SK-N-SH (cell line): Measurements from ENCODE around the gene ELMOD1. TPM values are rescaled to one million over a fixed set of nuclear protein-coding genes. Genes with fewer than 3 reads are reported as not detected.

Experiments
- CTCF ChIA-PET: fragments of 300-600, 350-600 bp; formaldehyde crosslinking; extraction: SDS; loops from one replicate; lab custom pipeline; 2021; lab: Yijun Ruan, JAX
- POLR2A ChIA-PET: fragments of 350-600 bp; sonication (Branson Sonifier 250); formaldehyde crosslinking; extraction: SDS; loops from one replicate; lab custom pipeline; 2020; ENCODE audit warnings: antibody characterized with exemption, inconsistent platforms; lab: Yijun Ruan, JAX
- DNase-seq: peaks from one replicate; pipeline ENCODE4 v3.0.0; 2012
- H2AFZ ChIP-seq: fragments of 200-600 bp; sonication (generic); 2 replicates; pipeline ENCODE4 v1.8.1; 2016; ENCODE audit warnings: antibody characterized with exemption, mild to moderate bottlenecking, low read depth
- H3F3A ChIP-seq: fragments of 200-600 bp; sonication (generic); replicated peaks from 2 replicates; pipeline ENCODE3; 2016; ENCODE audit warnings: antibody characterized with exemption, mild to moderate bottlenecking; ENCODE audit not compliant: insufficient read depth
- H3K27ac ChIP-seq, 2 experiments: fragments of 200-500 bp in 1 of 2; fragments of 200-600 bp in 1 of 2; sonication (Bioruptor generic) in 1 of 2; sonication (generic), shearing (Covaris generic) in 1 of 2; 2 replicates each; pipeline versions ENCODE4 v1.5.1 to v1.6.1; 2014 to 2016; ENCODE audit warnings: low read depth in 2 of 2, inconsistent platforms in 1 of 2, low read length in 1 of 2, mild to moderate bottlenecking in 1 of 2, mixed read lengths in 1 of 2
- H3K27me3 ChIP-seq: fragments of 200-600 bp; sonication (generic), shearing (Covaris generic); 2 replicates; pipeline ENCODE4 v1.6.1; 2016; ENCODE audit warnings: mixed run types; ENCODE audit not compliant: insufficient read depth
- H3K36me3 ChIP-seq, 2 experiments: fragments of 200-500 bp in 1 of 2; fragments of 200-600 bp in 1 of 2; sonication (Bioruptor generic) in 1 of 2; sonication (generic) in 1 of 2; replicated peaks in 1 of 2; 2 replicates each; pipeline versions ENCODE3 to v1.5.1; 2014 to 2016; ENCODE audit warnings: low read length in 1 of 2, mild to moderate bottlenecking in 1 of 2; ENCODE audit not compliant: insufficient read depth in 2 of 2, control insufficient read depth in 1 of 2
- H3K4me1 ChIP-seq, 2 experiments: fragments of 200-500 bp in 1 of 2; fragments of 200-600 bp in 1 of 2; sonication (Bioruptor generic) in 1 of 2; sonication (generic), shearing (Covaris generic) in 1 of 2; 2 replicates each; pipeline versions ENCODE4 v1.5.1 to v1.6.1; 2014 to 2016; ENCODE audit warnings: low read depth in 1 of 2, low read length in 1 of 2, mixed run types in 1 of 2; ENCODE audit not compliant: insufficient read depth in 2 of 2, control insufficient read depth in 1 of 2
- H3K4me2 ChIP-seq: fragments of 200-600 bp; sonication (generic), shearing (Covaris generic); 2 replicates; pipeline ENCODE4 v1.6.1; 2017; ENCODE audit warnings: mixed run types
- H3K4me3 ChIP-seq, 2 experiments: fragments of 200-500 bp in 1 of 2; fragments of 200-600 bp in 1 of 2; sonication (Bioruptor generic) in 1 of 2; sonication (generic), shearing (Covaris generic) in 1 of 2; 2 replicates each; pipeline versions ENCODE4 v1.5.1 to v1.8.1; 2014 to 2016; ENCODE audit warnings: low read depth in 2 of 2, inconsistent platforms in 1 of 2, low read length in 1 of 2, mild to moderate bottlenecking in 1 of 2, mixed read lengths in 1 of 2, moderate library complexity in 1 of 2
- H3K79me2 ChIP-seq: fragments of 200-600 bp; sonication (generic); 2 replicates; pipeline ENCODE4 v1.8.1; 2017; ENCODE audit warnings: mild to moderate bottlenecking; ENCODE audit not compliant: insufficient read depth
- H3K9ac ChIP-seq: fragments of 200-600 bp; sonication (generic); 2 replicates; pipeline ENCODE4 v1.6.1; 2017; ENCODE audit warnings: mixed run types
- H3K9me2 ChIP-seq: fragments of 200-600 bp; sonication (generic); 2 replicates; pipeline ENCODE4 v1.6.1; 2017; ENCODE audit warnings: mixed run types
- H3K9me3 ChIP-seq: fragments of 200-600 bp; sonication (generic); 2 replicates; pipeline ENCODE4 v1.6.1; 2017; ENCODE audit warnings: mixed run types, mild to moderate bottlenecking, moderate library complexity
- H4K20me1 ChIP-seq: fragments of 200-600 bp; sonication (generic); 2 replicates; pipeline ENCODE4 v1.6.1; 2017; ENCODE audit warnings: mild to moderate bottlenecking, mixed run types; ENCODE audit not compliant: insufficient read depth
- CHD2 ChIP-seq: fragments of 150-350 bp; IDR thresholded peaks from 2 replicates; pipeline ENCODE4 v1.6.1; 2018; ENCODE audit warnings: low read length; ENCODE audit not compliant: partially characterized antibody
- EP300 ChIP-seq, 2 experiments: IDR thresholded peaks; 2 replicates each; pipeline versions ENCODE4 v1.4.0 to v1.6.1; 2012; ENCODE audit warnings: borderline replicate concordance in 1 of 2, low read depth in 1 of 2, low read length in 1 of 2
- EZH2phosphoT487 ChIP-seq: fragments of 200-600 bp; sonication (generic); IDR thresholded peaks from 2 replicates; pipeline ENCODE4 v1.6.1; 2017; ENCODE audit warnings: low read depth, mixed run types, mild to moderate bottlenecking, antibody characterized with exemption, moderate library complexity, borderline replicate concordance
- MEF2A ChIP-seq: IDR thresholded peaks from 2 replicates; pipeline ENCODE4 v1.4.0; 2012; ENCODE audit warnings: low read depth, borderline replicate concordance
- MXI1 ChIP-seq: IDR thresholded peaks from 2 replicates; pipeline ENCODE4 v1.6.1; 2012; ENCODE audit warnings: mild to moderate bottlenecking, low read depth, low read length, improper control_type of control experiment
- NFIC ChIP-seq: IDR thresholded peaks from 2 replicates; pipeline ENCODE4 v1.4.0; 2012; ENCODE audit warnings: borderline replicate concordance
- POLR2AphosphoS5 ChIP-seq: IDR thresholded peaks from 2 replicates; pipeline ENCODE4 v1.6.1; 2012; ENCODE audit warnings: low read depth, low read length
- RAD21 ChIP-seq: IDR thresholded peaks from 2 replicates; pipeline ENCODE4 v1.6.1; 2012; ENCODE audit warnings: mild to moderate bottlenecking, low read length
- RFX5 ChIP-seq: IDR thresholded peaks from 2 replicates; pipeline ENCODE4 v1.6.1; 2012; ENCODE audit warnings: mild to moderate bottlenecking, improper control_type of control experiment, low read length
- RXRA ChIP-seq: IDR thresholded peaks from 2 replicates; pipeline ENCODE4 v1.4.0; 2012; ENCODE audit warnings: low read depth, mild to moderate bottlenecking, borderline replicate concordance
- WGBS: methylation state at CpG from one replicate; pipeline ENCODE4 v1.1.6; 2017; ENCODE audit warnings: low lambda C conversion rate; 5-methylcytosine and 5-hydroxymethylcytosine counted together
- polyA plus RNA-seq, 3 experiments: library from polyadenylated mRNA; depleted of rRNA; stranded (reverse); fragments of >200 nt; gene quantifications; 2 replicates each; pipeline ENCODE4 v1.2.3, GENCODE V29; 2012
- TF ChIP-seq, protein P1 (sequence below): IDR thresholded peaks from 2 replicates; pipeline ENCODE4 v1.4.0; 2012; ENCODE audit warnings: low read depth, borderline replicate concordance
- TF ChIP-seq, protein P2 (sequence below): IDR thresholded peaks from 2 replicates; pipeline ENCODE4 v1.6.1; 2012; ENCODE audit warnings: mild to moderate bottlenecking, low read depth, low read length, moderate library complexity
- TF ChIP-seq, protein P3 (sequence below): IDR thresholded peaks from 2 replicates; pipeline ENCODE4; 2012

The ELMOD1 gene
- polyA plus RNA-seq, 1 of the 3 experiments (the other 2 are of a cell fraction): not detected

DNA sequence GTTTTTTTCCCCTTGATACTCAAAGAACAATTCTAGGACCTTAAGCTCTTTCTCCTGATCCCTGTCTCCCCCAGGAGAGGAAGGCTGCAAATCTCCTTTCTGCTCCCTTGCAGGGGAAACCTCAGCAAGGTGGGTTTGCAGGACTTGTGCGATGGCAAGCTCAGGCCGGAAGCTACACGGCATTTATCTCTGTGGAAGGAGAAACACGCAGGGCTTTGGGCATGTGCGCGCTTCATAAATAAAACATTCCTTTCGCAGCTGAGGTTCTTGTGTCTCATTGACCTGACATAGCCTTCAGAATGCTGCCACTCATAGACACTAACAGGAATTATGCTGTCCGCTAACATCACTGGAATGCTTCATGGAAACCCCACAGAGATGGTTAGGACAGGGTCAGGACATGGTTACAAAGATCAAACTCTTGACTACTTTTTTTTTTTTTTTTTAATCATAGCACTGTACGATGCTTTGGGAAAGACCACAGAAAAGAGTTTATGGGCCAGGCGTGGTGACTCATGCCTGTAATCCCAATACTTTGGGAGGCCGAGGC lies 78.3 kb downstream of the ELMOD1 start:
- ChIA-PET POLR2A (no interaction called here), CTCF (interaction anchor here (0.7 to 1.3 kb wide), 4 partner anchors 9 to 112 kb away, joined by 3 read pairs; no protein-coding TSS in a partner anchor)
- no peak for TF ChIP-seq POLR2AphosphoS5
- no peaks in the 10 kb centered on the region for H3K9me2 ChIP-seq
- H2AFZ ChIP-seq: no peak overlapping the region
- H3F3A ChIP-seq: no peaks in the 10 kb centered on the region
- H3K9ac ChIP-seq: no peak overlapping the region
- peaks cover 43% of the 10 kb centered on the region; the same call in 1 of the 2 replicates for H3K27me3 ChIP-seq
- no peak for DNase-seq
- H4K20me1 ChIP-seq: no peaks in the 10 kb centered on the region
- no peaks in the 10 kb centered on the region for H3K36me3 ChIP-seq
- H3K4me1 ChIP-seq: no peaks in the 10 kb centered on the region; a peak in 1 of 4 replicates
- H3K27ac ChIP-seq: no peak overlapping the region
- H3K4me2 ChIP-seq: no peak overlapping the region
- no peaks in the 10 kb centered on the region for H3K9me3 ChIP-seq
- no peak overlapping the region for H3K4me3 ChIP-seq
- H3K79me2 ChIP-seq: no peaks in the 10 kb centered on the region
- 57% methylated on average over 10 of the region's 11 CpGs for WGBS

DNA sequence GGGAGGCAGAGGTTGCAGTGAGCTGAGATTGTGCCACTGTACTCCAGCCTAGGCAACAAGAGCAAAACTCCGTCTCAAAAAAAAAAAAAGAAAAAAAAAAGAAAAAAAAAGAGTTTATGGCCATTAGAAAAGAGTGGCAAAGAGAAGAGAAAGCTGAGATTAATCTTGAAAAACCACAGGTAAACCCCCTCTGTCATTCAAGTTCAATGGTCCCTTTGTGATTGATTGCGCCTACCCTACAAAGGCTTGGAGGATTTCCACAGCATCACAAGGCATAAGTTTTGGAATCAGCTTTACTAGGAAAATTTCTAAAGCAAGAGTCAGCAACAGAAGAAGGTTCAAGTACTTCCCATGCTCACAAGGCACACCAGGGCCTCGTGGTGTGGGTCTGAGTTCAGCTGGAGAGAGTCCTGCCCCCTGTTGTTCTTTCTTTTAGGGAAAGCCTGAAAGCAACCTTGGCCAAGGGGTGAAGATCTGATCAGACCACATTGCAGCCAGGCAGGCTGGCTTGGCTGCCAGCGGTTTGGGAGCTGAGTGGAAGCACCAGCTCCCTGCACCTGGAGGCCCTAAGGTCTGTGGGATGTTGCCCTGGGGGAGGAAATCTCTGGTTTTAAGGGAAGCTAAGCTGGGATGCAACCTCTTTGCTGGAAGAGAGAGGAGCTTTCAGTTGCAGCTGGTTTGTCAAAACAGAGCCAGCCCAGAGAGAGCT lies 79.1 kb downstream of the ELMOD1 start:
- H2AFZ ChIP-seq: no peak overlapping the region
- no peak overlapping the region for H3K27ac ChIP-seq
- no peaks in the 10 kb centered on the region; a peak in 1 of 4 replicates for H3K4me1 ChIP-seq
- H3K4me2 ChIP-seq: no peak overlapping the region
- H3K36me3 ChIP-seq: no peaks in the 10 kb centered on the region
- H3K4me3 ChIP-seq: no peak overlapping the region
- no peaks in the 10 kb centered on the region for H3F3A ChIP-seq
- no peak overlapping the region for H3K9ac ChIP-seq
- no peaks in the 10 kb centered on the region for H3K9me3 ChIP-seq
- H3K27me3 ChIP-seq: peaks cover 36% of the 10 kb centered on the region; the same call in 1 of the 2 replicates
- CTCF ChIA-PET: interaction anchor here (0.8 to 1.9 kb wide), 9 partner anchors 12 to 121 kb away, joined by 3 to 5 read pairs (median 3); no protein-coding TSS in a partner anchor
- 43% methylated on average over 4 of the region's 4 CpGs for WGBS
- POLR2A ChIA-PET: no interaction called here
- TF ChIP-seq EP300 (IDR thresholded peaks at IDR 0.05; ENCODE audit: borderline replicate concordance in 1 of 2, low read depth in 1 of 2, low read length in 1 of 2) (no peak), CHD2 (no peak), RAD21 (no peak), RFX5 (no peak), MXI1 (no peak), RXRA (no peak), MEF2A (no peak), EZH2phosphoT487 (no peak), NFIC (no peak)
- TF ChIP-seq, protein P1, sequence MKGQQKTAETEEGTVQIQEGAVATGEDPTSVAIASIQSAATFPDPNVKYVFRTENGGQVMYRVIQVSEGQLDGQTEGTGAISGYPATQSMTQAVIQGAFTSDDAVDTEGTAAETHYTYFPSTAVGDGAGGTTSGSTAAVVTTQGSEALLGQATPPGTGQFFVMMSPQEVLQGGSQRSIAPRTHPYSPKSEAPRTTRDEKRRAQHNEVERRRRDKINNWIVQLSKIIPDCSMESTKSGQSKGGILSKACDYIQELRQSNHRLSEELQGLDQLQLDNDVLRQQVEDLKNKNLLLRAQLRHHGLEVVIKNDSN: no peak
- TF ChIP-seq, protein P2, sequence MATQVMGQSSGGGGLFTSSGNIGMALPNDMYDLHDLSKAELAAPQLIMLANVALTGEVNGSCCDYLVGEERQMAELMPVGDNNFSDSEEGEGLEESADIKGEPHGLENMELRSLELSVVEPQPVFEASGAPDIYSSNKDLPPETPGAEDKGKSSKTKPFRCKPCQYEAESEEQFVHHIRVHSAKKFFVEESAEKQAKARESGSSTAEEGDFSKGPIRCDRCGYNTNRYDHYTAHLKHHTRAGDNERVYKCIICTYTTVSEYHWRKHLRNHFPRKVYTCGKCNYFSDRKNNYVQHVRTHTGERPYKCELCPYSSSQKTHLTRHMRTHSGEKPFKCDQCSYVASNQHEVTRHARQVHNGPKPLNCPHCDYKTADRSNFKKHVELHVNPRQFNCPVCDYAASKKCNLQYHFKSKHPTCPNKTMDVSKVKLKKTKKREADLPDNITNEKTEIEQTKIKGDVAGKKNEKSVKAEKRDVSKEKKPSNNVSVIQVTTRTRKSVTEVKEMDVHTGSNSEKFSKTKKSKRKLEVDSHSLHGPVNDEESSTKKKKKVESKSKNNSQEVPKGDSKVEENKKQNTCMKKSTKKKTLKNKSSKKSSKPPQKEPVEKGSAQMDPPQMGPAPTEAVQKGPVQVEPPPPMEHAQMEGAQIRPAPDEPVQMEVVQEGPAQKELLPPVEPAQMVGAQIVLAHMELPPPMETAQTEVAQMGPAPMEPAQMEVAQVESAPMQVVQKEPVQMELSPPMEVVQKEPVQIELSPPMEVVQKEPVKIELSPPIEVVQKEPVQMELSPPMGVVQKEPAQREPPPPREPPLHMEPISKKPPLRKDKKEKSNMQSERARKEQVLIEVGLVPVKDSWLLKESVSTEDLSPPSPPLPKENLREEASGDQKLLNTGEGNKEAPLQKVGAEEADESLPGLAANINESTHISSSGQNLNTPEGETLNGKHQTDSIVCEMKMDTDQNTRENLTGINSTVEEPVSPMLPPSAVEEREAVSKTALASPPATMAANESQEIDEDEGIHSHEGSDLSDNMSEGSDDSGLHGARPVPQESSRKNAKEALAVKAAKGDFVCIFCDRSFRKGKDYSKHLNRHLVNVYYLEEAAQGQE: no peak
- TF ChIP-seq, protein P3, sequence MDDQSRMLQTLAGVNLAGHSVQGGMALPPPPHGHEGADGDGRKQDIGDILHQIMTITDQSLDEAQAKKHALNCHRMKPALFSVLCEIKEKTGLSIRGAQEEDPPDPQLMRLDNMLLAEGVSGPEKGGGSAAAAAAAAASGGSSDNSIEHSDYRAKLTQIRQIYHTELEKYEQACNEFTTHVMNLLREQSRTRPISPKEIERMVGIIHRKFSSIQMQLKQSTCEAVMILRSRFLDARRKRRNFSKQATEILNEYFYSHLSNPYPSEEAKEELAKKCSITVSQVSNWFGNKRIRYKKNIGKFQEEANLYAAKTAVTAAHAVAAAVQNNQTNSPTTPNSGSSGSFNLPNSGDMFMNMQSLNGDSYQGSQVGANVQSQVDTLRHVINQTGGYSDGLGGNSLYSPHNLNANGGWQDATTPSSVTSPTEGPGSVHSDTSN: no peak
- H3K79me2 ChIP-seq: no peaks in the 10 kb centered on the region
- DNase-seq: no peak
- H3K9me2 ChIP-seq: no peaks in the 10 kb centered on the region
- no peaks in the 10 kb centered on the region for H4K20me1 ChIP-seq
